HFFc6 (cell line): ENCODE measurements around the gene PIAS1. TPM values are rescaled to one million over a fixed set of nuclear protein-coding genes. Genes with fewer than 3 reads are reported as not detected.

Experiments used
- DNase-seq: peaks from one replicate; pipeline ENCODE4 v3.0.0-alpha.2; 2018
- H3K27ac Mint-ChIP-seq: 2 replicates; pipeline ENCODE4 v1.8.0; 2020; ENCODE audit warnings: mild to moderate bottlenecking, mixed read lengths
- H3K27me3 Mint-ChIP-seq: 2 replicates; pipeline ENCODE4 v1.8.0; 2021; ENCODE audit warnings: mild to moderate bottlenecking, moderate library complexity, mixed read lengths; ENCODE audit not compliant: insufficient read depth
- H3K36me3 Mint-ChIP-seq: 2 replicates; pipeline ENCODE4 v1.8.0; 2021; ENCODE audit warnings: low read depth, mixed read lengths
- H3K4me1 Mint-ChIP-seq: 2 replicates; pipeline ENCODE4 v1.8.0; 2020; ENCODE audit warnings: low read depth, mixed read lengths
- H3K4me3 Mint-ChIP-seq: 2 replicates; pipeline ENCODE4 v1.8.0; 2020; ENCODE audit warnings: mild to moderate bottlenecking, moderate library complexity, mixed read lengths
- H3K9me3 Mint-ChIP-seq: 2 replicates; pipeline ENCODE4 v1.8.0; 2020; ENCODE audit warnings: mild to moderate bottlenecking, mixed read lengths
- CTCF ChIP-seq: fragments of 200-600 bp; sonication (generic); IDR thresholded peaks from 2 replicates; pipeline ENCODE4 v1.5.0; 2021; ENCODE audit warnings: antibody characterized with exemption, mild to moderate bottlenecking
- total RNA-seq, 6 experiments: library from RNA; stranded (reverse); fragmentation: NEBNext Ultra II Directional; extraction: Animal tissue kit (Norgen Biotek cat#: 25700); gene quantifications; 2 replicates in 1 of 6; 3 replicates in 5 of 6; pipeline ENCODE4 v1.2.3, GENCODE V29; 2021

The PIAS1 gene
- total RNA-seq, 6 experiments from 2014 or later: 23.7 to 31.8 (median 27.6) TPM

GRCh38 chr15:68015244-68015643 lies 38.9 kb upstream of the PIAS1 start:
- Mint-ChIP-seq H3K27ac (no peak overlapping the region), H3K4me3 (no peak overlapping the region), H3K27me3 (peaks cover 27% of the 10 kb centered on the region), H3K36me3 (no peaks in the 10 kb centered on the region), H3K4me1 (0 out of 2 replicates have a peak, but pooled peaks cover 6% of the 10 kb centered on the region), H3K9me3 (no peaks in the 10 kb centered on the region)
- DNase-seq: no peak
- TF ChIP-seq CTCF: no peak

- no peak overlapping the region for H3K4me3 Mint-ChIP-seq
- peaks cover 28% of the 10 kb centered on the region for H3K27me3 Mint-ChIP-seq
- no peaks in the 10 kb centered on the region for H3K36me3 Mint-ChIP-seq
- H3K4me1 Mint-ChIP-seq: 0 out of 2 replicates have a peak, but pooled peaks cover 6% of the 10 kb centered on the region
- DNase-seq: no peak
- no peak for TF ChIP-seq CTCF
- H3K27ac Mint-ChIP-seq: no peak overlapping the region
- no peaks in the 10 kb centered on the region for H3K9me3 Mint-ChIP-seq
Observed at GRCh38 chr15:68017201-68017600, 36.9 kb upstream of the PIAS1 start.

- DNase-seq: no peak
- H3K27ac Mint-ChIP-seq: no peak overlapping the region
- no peak for TF ChIP-seq CTCF
- no peak overlapping the region for H3K4me3 Mint-ChIP-seq
- H3K27me3 Mint-ChIP-seq: peaks cover 28% of the 10 kb centered on the region
- H3K9me3 Mint-ChIP-seq: no peaks in the 10 kb centered on the region
- H3K4me1 Mint-ChIP-seq: 0 out of 2 replicates have a peak, but pooled peaks cover 6% of the 10 kb centered on the region
- no peaks in the 10 kb centered on the region for H3K36me3 Mint-ChIP-seq
Observed at GRCh38 chr15:68018797-68019444, 35.2 kb upstream of the PIAS1 start.

GRCh38 chr15:68019814-68020525 lies 34.1 kb upstream of the PIAS1 start:
- no peak for TF ChIP-seq CTCF
- Mint-ChIP-seq H3K4me3 (no peak overlapping the region), H3K4me1 (0 out of 2 replicates have a peak, but pooled peaks cover 6% of the 10 kb centered on the region), H3K9me3 (no peaks in the 10 kb centered on the region), H3K36me3 (no peaks in the 10 kb centered on the region), H3K27ac (no peak overlapping the region), H3K27me3 (peaks cover 20% of the 10 kb centered on the region)
- DNase-seq: no peak

DNA sequence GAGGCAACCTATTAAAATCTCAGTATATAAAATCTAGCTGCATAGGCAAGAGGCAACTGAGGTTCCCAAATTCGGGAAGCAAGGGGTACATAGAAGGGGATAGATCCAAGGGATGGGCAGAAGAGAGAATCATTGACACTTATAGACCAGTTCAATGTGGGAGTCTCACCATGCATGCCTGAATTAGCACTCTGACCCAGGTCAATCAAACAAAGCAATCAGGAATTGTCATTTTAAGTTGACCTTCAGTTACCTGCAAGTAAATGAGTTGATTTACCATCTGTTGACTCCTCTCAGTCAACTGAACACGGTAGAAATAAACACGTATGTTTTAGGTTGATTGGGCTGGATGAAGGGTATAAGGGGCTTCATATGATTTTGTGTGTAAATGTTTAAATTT lies 33.4 kb upstream of the PIAS1 start:
- TF ChIP-seq CTCF: no peak
- peaks cover 20% of the 10 kb centered on the region for H3K27me3 Mint-ChIP-seq
- 0 out of 2 replicates have a peak, but pooled peaks cover 6% of the 10 kb centered on the region for H3K4me1 Mint-ChIP-seq
- H3K4me3 Mint-ChIP-seq: no peak overlapping the region
- H3K9me3 Mint-ChIP-seq: no peaks in the 10 kb centered on the region
- H3K27ac Mint-ChIP-seq: no peak overlapping the region
- DNase-seq: no peak
- H3K36me3 Mint-ChIP-seq: no peaks in the 10 kb centered on the region
